ENCODE results near the gene TET1. TPM values are rescaled to one million over a fixed set of nuclear protein-coding genes. Genes with fewer than 3 reads are reported as not detected.

The TET1 gene
- 44.0 and 102 TPM in 2 replicates for total RNA-seq (2011; cell fraction: chromatin; rRNA removed; ENCODE audit: low replicate concordance)
- 30.5 and 40.3 TPM in 2 replicates for total RNA-seq (2011; cell fraction: nucleolus; rRNA removed)
- total RNA-seq (2011; cell fraction: nucleoplasm; rRNA removed) = 50.2 and 57.9 TPM in 2 replicates
- total RNA-seq (2014; rRNA removed) (9.2 and 11.9 TPM in 2 replicates), total RNA-seq (2014; rRNA removed; fragmentation: Illumina TruSeq; extraction: Trizol) (21.0 and 22.2 TPM in 2 replicates), total RNA-seq (2015; rRNA removed; fragmentation: Illumina TruSeq; extraction: Trizol) (18.0 and 18.7 TPM in 2 replicates), total RNA-seq (2021) (20.6 and 21.3 TPM in 2 replicates), polyA plus RNA-seq (2011; rRNA removed) (11.6 and 18.9 TPM in 2 replicates), polyA plus RNA-seq (2014; fragmentation: Illumina TruSeq; extraction: Trizol) (12.6 and 16.8 TPM in 2 replicates), polyA plus RNA-seq (2014; fragmentation: Nextera tagmentation; extraction: Ambion mirVana) (1 to 10 TPM; 2.6 to 3.6 TPM), polyA plus RNA-seq (2014; rRNA removed) (5.4 and 5.9 TPM in 2 replicates), polyA minus RNA-seq (2011; rRNA and poly(A)+ RNA removed) (45.0 and 86.3 TPM in 2 replicates), Bru-seq, nascent RNA (percentile 80 among the genes with signal in this experiment), BruChase-seq, experiment 1, labeled RNA remaining after a 2-hour chase (percentile 84 among the genes with signal in this experiment), BruChase-seq, experiment 2, labeled RNA remaining after a 6-hour chase (percentile 87 among the genes with signal in this experiment)
- polyA plus RNA-seq (2011; cell fraction: cytosol; rRNA removed) = 4.0 and 9.4 TPM in 2 replicates
- polyA plus RNA-seq (2011; cell fraction: nucleus; rRNA removed) = 10.7 and 16.7 TPM in 2 replicates
- polyA plus RNA-seq (2012) = 6.8 and 8.1 TPM in 2 replicates
- polyA minus RNA-seq (2011; cell fraction: cytosol; rRNA and poly(A)+ RNA removed) = 25.9 and 31.1 TPM in 2 replicates
- polyA minus RNA-seq (2011; cell fraction: nucleus; rRNA and poly(A)+ RNA removed) = 18.4 and 50.4 TPM in 2 replicates
- long read RNA-seq, experiment 1, partial matches to known transcripts = 20 of 30 reads
- long read RNA-seq, experiment 1, other reads (novel, unspliced or antisense) = 10 of 30 reads
- long read RNA-seq, experiment 2, partial matches to known transcripts = 0 of 9 reads
- long read RNA-seq, experiment 2, other reads (novel, unspliced or antisense) = 9 of 9 reads
- long read RNA-seq, experiment 3, partial matches to known transcripts = 12 of 15 reads
- long read RNA-seq, experiment 3, other reads (novel, unspliced or antisense) = 3 of 15 reads

DNA sequence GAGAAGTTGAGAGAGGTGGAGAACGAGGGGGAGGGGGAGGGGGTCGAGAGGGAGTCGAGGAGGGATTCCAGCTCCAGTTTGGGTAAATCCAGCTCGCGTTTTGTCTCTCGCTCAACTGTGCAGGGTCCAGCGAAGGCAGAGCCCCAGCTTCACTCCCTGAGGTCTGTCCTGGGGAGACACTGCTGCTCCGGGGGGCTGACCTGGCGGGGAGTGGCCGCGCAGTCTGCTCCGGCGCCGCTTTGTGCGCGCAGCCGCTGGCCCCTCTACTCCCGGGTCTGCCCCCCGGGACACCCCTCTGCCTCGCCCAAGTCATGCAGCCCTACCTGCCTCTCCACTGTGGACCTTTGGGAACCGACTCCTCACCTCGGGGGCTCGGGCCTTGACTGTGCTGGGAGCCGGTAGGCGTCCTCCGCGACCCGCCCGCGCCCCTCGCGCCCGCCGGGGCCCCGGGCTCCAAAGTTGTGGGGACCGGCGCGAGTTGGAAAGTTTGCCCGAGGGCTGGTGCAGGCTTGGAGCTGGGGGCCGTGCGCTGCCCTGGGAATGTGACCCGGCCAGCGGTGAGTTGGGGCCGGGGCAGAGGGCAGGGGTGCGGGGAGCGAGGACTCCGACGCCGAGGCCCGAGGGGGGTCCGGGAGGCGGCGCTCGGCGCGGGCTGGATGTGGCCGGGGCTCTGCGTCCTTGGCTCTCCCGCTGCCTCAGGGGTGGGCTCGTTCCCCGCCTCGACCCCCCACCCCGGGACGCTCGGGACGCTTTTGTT, at the start of gene TET1:
Gene TET1 (plus strand): TSS at position 152 of the 757 bp plus-strand sequence. CDS start 12,002 bp downstream, outside the sequence.
- Histone ChIP-seq H3K4me2 (ENCODE audit: insufficient read depth, low read length) (peak within 1 kb of the TSS; percentile 99), H2AFZ (ENCODE audit: low read depth, low read length) (peak within 1 kb of the TSS; percentile 71), H3K79me2 (ENCODE audit: control insufficient read depth, insufficient read depth, low read length) (peaks cover 52% of the 10 kb centered on the region), H3K9me3 (replicated peaks; ENCODE audit: control insufficient read depth, insufficient read depth, low read depth, low read length) (no peaks in the 10 kb centered on the region), H3K27ac (ENCODE audit: extremely low read depth, low read depth, low read length) (peak within 1 kb of the TSS; percentile 95), H3K36me3 (ENCODE audit: control insufficient read depth, insufficient read depth, low read length) (peaks cover 6% of the 10 kb centered on the region; the same call in 2 of the 3 replicates), H3K9ac (ENCODE audit: insufficient read depth in 1 of 2, low read depth in 2 of 2, low read length in 2 of 2) (peak within 1 kb of the TSS; percentile 90 to 96), H3K4me1 (replicated peaks in 1 of 2; ENCODE audit: control insufficient read depth in 2 of 2, insufficient read depth in 2 of 2, low read length in 2 of 2) (peaks cover 22 to 29% of the 10 kb centered on the region in 2 experiments), H3K9me1 (ENCODE audit: control insufficient read depth, insufficient read depth, low read length) (no peaks in the 10 kb centered on the region), H3K27me3 (ENCODE audit: control insufficient read depth in 2 of 2, insufficient read depth in 2 of 2, low read length in 2 of 2) (no peaks in the 10 kb centered on the region), H3K4me3 (peak within 1 kb of the TSS; percentile 88), H4K20me1 (replicated peaks; ENCODE audit: control insufficient read depth, insufficient read depth, low read length) (no peaks in the 10 kb centered on the region)
- BruUV-seq (replicated peaks) = no TSS peak
- peak; percentile 76 for ATAC-seq
- ChIA-PET CTCF (ENCODE audit: low intra/inter-chr PET ratio) (no interaction called here), POLR2A (interaction anchor here (0.6 to 3.4 kb wide), 14 partner anchors 11 to 161 kb away, joined by 3 to 25 read pairs (median 4); partner anchors contain the start of gene CCAR1)
- in situ Hi-C loops (cut with MboI) (no loop called here), intact Hi-C loops (cut with micrococcal nuclease) (loop anchor here (1.0 to 5.0 kb wide), 2 partner anchors 40 to 153 kb away; partner anchors contain the start of gene RUFY2)
- DNase-seq (ENCODE audit: extremely low read depth in 1 of 4, low spot score in 3 of 4) = peak; percentile 90 to 91 (median 90)
- WGBS (ENCODE audit: insufficient coverage, low coverage, missing lambda C conversion rate) = under 1% methylated on average over 48 of the region's 66 CpGs
- FAIRE-seq = peak; percentile 73
- TF ChIP-seq MYNN (IDR thresholded peaks at IDR 0.05) = 0 out of 2 replicates have a peak, but pooled peaks have one; percentile 38
- TF ChIP-seq MYNN (CRISPR knock-in tag; IDR thresholded peaks at IDR 0.05) = no peak
- TF ChIP-seq CSDE1 (IDR thresholded peaks at IDR 0.05) = no peak
- TF ChIP-seq, protein P1, sequence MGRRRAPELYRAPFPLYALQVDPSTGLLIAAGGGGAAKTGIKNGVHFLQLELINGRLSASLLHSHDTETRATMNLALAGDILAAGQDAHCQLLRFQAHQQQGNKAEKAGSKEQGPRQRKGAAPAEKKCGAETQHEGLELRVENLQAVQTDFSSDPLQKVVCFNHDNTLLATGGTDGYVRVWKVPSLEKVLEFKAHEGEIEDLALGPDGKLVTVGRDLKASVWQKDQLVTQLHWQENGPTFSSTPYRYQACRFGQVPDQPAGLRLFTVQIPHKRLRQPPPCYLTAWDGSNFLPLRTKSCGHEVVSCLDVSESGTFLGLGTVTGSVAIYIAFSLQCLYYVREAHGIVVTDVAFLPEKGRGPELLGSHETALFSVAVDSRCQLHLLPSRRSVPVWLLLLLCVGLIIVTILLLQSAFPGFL (CRISPR knock-in tag; IDR thresholded peaks at IDR 0.05) = no peak
- no peak for TF ChIP-seq FOXJ3 (CRISPR knock-in tag; IDR thresholded peaks at IDR 0.05)
- peak; percentile 98 for TF ChIP-seq NEUROD1 (IDR thresholded peaks at IDR 0.05; ENCODE audit: borderline replicate concordance, low read depth, low read length, partially characterized antibody)
- TF ChIP-seq PPARD (CRISPR knock-in tag; IDR thresholded peaks at IDR 0.05) = no peak
- TF ChIP-seq ZMIZ1 (IDR thresholded peaks at IDR 0.05; ENCODE audit: low read depth in 2 of 2, low read length in 2 of 2) = no peak; a peak in 1 of 4 replicates
- TF ChIP-seq MAZ (CRISPR knock-in tag; conservative IDR thresholded peaks at IDR 0.05 in 1 of 2, IDR thresholded peaks at IDR 0.05 in 1 of 2) = peak; percentile 72 to 86

All from K562 (cell line).